Measurements from ENCODE around the gene MRLN.

MRLN gene

DNA sequence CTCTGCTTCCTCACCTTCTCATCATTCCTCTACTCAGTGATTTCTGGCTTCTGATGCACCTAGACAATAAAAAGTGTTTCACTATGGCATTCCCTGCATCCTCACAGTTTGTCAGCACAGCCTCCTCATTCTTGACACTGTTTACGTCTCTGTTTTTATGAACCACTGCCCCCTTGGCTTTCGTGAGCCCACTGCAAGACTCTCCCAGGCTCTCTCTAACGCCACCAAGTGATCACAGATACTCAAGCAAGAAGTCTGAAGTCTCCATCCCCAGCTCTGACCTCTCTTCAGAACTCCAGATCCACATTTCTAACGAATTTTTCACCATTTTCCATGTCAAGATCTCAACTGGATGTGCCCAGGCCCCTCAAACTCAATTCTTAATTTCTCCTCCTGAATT, 52.5 kb downstream of the MRLN start:
- no peak overlapping the region for H3K27ac Mint-ChIP-seq
- H3K27me3 Mint-ChIP-seq, result peaks cover 22% of the 10 kb centered on the region
- H3K36me3 Mint-ChIP-seq (ENCODE audit: low read depth), result peaks cover 3% of the 10 kb centered on the region
- no peak overlapping the region for H3K4me3 Mint-ChIP-seq
- H3K4me1 Mint-ChIP-seq (ENCODE audit: low read depth), result no peaks in the 10 kb centered on the region
- no peaks in the 10 kb centered on the region for H3K9me3 Mint-ChIP-seq

- H3K27ac Mint-ChIP-seq, result no peak overlapping the region
- no peaks in the 10 kb centered on the region for H3K36me3 Mint-ChIP-seq (ENCODE audit: low read depth)
- no peaks in the 10 kb centered on the region for H3K4me1 Mint-ChIP-seq (ENCODE audit: low read depth)
- H3K27me3 Mint-ChIP-seq, result peaks cover 19% of the 10 kb centered on the region
- no peak overlapping the region for H3K4me3 Mint-ChIP-seq
- no peaks in the 10 kb centered on the region for H3K9me3 Mint-ChIP-seq
These were observed 54.9 kb downstream of the MRLN start for GRCh38 chr10:59698326-59698725.

DNA sequence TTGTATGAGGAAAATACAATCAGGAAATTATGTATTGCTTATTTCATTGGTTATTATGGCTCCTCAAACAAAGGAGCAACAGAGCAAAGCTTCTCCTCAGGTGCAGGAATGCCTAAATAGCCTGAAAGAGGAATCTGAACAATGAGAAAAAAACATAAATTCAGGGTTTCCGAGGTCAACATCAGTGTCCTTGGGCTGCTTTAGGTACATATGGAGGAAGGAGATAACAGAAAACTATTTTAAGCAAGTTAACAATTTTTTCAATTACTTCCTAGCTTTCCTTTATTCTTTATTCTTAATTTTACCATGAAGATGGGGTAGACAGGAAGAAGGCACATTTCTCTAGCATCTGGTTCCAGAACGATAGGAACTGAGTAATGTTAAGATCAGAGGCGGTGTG, 57.6 kb downstream of the MRLN start:
- H3K36me3 Mint-ChIP-seq (ENCODE audit: low read depth), result no peaks in the 10 kb centered on the region
- H3K27ac Mint-ChIP-seq, result no peak overlapping the region
- no peak overlapping the region for H3K4me3 Mint-ChIP-seq

GRCh38 chr10:59694936-59695335, 58.3 kb downstream of the MRLN start:
- no peaks in the 10 kb centered on the region for H3K9me3 Mint-ChIP-seq
- no peak overlapping the region for H3K27ac Mint-ChIP-seq
- no peaks in the 10 kb centered on the region for H3K36me3 Mint-ChIP-seq (ENCODE audit: low read depth)
- H3K4me1 Mint-ChIP-seq (ENCODE audit: low read depth), result no peaks in the 10 kb centered on the region
- H3K27me3 Mint-ChIP-seq, result peaks cover 4% of the 10 kb centered on the region
- no peak overlapping the region for H3K4me3 Mint-ChIP-seq

More for the DNA sequence above, 57.6 kb downstream of the MRLN start:
- Mint-ChIP-seq H3K4me1 (ENCODE audit: low read depth) (no peaks in the 10 kb centered on the region), H3K9me3 (no peaks in the 10 kb centered on the region), H3K27me3 (peaks cover 4% of the 10 kb centered on the region)

GRCh38 chr10:59692113-59692512, 61.1 kb downstream of the MRLN start:
- H3K4me3 Mint-ChIP-seq, result no peak overlapping the region
- no peaks in the 10 kb centered on the region for H3K4me1 Mint-ChIP-seq (ENCODE audit: low read depth)
- H3K27ac Mint-ChIP-seq, result no peak overlapping the region
- H3K27me3 Mint-ChIP-seq, result peaks cover 3% of the 10 kb centered on the region
- no peaks in the 10 kb centered on the region for H3K9me3 Mint-ChIP-seq
- no peaks in the 10 kb centered on the region for H3K36me3 Mint-ChIP-seq (ENCODE audit: low read depth)

DNA sequence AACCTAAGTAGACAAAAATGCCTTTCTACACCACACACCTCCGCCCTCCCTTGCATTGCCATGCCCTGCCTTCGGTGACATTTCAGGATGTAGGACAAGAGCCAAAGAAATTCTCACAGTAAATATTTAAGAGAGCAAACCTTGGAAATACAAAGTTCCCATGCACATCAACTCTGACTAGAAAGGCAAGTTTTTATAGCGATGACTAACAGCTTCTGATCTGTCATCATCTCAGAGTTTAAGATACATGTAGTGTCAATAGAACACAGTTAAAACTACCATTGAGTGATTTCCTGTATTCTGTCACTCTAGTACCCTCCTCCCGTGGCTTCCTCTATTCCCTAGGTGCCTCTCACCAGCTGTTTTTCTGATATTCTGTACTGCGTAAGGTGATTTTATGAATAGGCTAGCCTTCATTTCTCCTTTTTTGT, 64.3 kb downstream of the MRLN start:
- Mint-ChIP-seq H3K36me3 (ENCODE audit: low read depth) (no peaks in the 10 kb centered on the region), H3K27ac (no peak overlapping the region), H3K9me3 (no peaks in the 10 kb centered on the region), H3K27me3 (peaks cover 3% of the 10 kb centered on the region), H3K4me1 (ENCODE audit: low read depth) (no peaks in the 10 kb centered on the region), H3K4me3 (no peak overlapping the region)

DNA sequence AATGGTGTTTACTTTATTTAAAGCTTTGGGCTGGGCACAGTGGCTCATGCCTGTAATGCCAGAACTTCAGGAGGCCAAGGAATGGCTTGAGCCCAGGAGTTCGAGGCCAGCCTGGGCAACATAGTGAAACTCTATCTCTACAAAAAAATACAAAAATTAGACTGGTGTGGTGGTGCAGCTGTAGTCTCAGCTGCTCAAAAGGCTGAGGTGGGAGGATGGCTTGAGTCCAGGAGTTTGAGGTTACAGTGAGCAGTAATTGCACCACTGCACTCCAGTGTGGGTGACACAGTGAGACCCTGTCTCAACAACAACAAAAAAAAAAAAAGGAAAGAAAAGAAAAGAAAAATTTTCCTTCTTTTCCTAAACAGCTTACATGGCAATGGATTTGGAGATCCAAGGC, 65.6 kb downstream of the MRLN start:
- Mint-ChIP-seq H3K4me3 (no peak overlapping the region), H3K9me3 (no peaks in the 10 kb centered on the region), H3K36me3 (ENCODE audit: low read depth) (no peaks in the 10 kb centered on the region), H3K27ac (no peak overlapping the region), H3K4me1 (ENCODE audit: low read depth) (no peaks in the 10 kb centered on the region), H3K27me3 (peaks cover 3% of the 10 kb centered on the region)

Measured in stimulated activated naive CD8-positive, alpha-beta T cell treated with anti-CD3 and anti-CD28 coated beads, Interleukin-15, Interleukin-2, amounts not matched to agents 100 ng/mL and 50 ng/mL, for 24 hours (primary cell).